Chondrocyte (in vitro differentiated cells): ENCODE results near the gene OSBP. TPM values are rescaled to one million over a fixed set of nuclear protein-coding genes. Genes with fewer than 3 reads are reported as not detected.
"Not testable (repeated sequence)": the region's sequence is repeated elsewhere in the genome, so short reads cannot be mapped to it uniquely, and the experiment has no call there.

ENCODE experiments used
- DNase-seq: peaks from one replicate; pipeline ENCODE4 v3.0.0; 2021; ENCODE audit warnings: mixed read lengths, low spot score
- H3K27ac Mint-ChIP-seq: one replicate; pipeline ENCODE4 v1.8.0; 2021; ENCODE audit warnings: mild to moderate bottlenecking, moderate library complexity, mixed read lengths; ENCODE audit not compliant: unreplicated experiment
- H3K27me3 Mint-ChIP-seq: 2 replicates; pipeline ENCODE4 v1.8.0; 2021; ENCODE audit warnings: low read depth, mixed read lengths
- H3K36me3 Mint-ChIP-seq: 2 replicates; pipeline ENCODE4 v1.8.0; 2021; ENCODE audit warnings: low read depth, mixed read lengths
- H3K4me1 Mint-ChIP-seq: 2 replicates; pipeline ENCODE4 v1.8.0; 2021; ENCODE audit warnings: low read depth, mild to moderate bottlenecking, mixed read lengths
- H3K4me3 Mint-ChIP-seq: one replicate; pipeline ENCODE4 v1.8.0; 2021; ENCODE audit warnings: mild to moderate bottlenecking, moderate library complexity, mixed read lengths; ENCODE audit not compliant: unreplicated experiment
- H3K9me3 Mint-ChIP-seq: 2 replicates; pipeline ENCODE4 v1.8.0; 2021; ENCODE audit warnings: low read depth, mixed read lengths
- total RNA-seq: library from RNA; stranded (reverse); gene quantifications from 3 replicates; pipeline ENCODE4 v1.2.1, GENCODE V29; 2021
- TF ChIP-seq, protein P1 (sequence below): fragments of 200-600 bp; sonication (generic); IDR thresholded peaks from 2 replicates; pipeline ENCODE4 v1.5.0; 2021; ENCODE audit warnings: antibody characterized with exemption, mild to moderate bottlenecking, moderate library complexity

OSBP gene
- total RNA-seq, 1 donor from 2014 or later, result 47.3 TPM

DNA sequence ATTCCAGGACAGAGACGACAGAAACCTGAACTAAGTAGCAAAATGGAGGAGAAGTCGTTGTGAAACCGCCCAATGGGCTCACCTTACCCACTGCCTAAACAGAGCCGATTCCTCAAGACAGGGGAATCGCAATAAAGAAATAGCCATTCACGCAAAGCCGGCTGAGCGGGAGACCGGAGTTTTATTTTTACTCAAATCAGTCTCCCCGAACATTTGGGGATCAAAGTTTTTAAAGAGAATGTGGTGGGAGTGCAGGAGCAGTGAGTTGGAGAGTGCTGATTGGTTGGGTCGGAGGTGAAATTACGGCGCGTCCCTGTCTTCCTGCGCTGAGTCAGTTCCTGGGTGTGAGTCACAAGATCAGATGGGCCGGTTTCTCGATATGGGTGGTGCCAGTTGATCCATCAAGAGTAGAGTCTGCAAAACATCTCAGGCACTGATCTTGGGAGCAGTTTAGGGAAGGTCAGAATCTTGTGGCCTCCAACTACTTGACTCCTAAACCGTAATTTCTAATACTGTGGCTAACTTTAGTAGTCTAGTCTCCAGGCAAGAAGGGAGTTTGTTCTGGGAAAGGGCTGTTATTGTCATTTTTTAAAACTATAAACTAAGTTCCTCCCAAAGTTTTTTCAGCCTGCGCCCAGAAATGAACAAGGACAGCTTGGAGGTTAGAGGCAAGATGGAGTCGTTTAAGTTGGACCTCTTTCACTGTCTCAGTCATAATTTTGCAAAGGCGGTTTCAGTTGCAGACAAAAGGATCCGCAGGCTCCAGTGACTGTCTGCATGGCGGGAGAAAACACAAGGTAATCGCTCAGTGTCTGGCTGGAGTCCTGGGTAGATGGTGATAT, 70.2 kb downstream of the OSBP start:
- DNase-seq, result no peak
- Mint-ChIP-seq H3K27me3 (no peaks in the 10 kb centered on the region), H3K9me3 (no peaks in the 10 kb centered on the region), H3K4me3 (no peak overlapping the region), H3K36me3 (no peaks in the 10 kb centered on the region), H3K4me1 (peaks cover 10% of the 10 kb centered on the region), H3K27ac (no peak overlapping the region)
- TF ChIP-seq, protein P1, sequence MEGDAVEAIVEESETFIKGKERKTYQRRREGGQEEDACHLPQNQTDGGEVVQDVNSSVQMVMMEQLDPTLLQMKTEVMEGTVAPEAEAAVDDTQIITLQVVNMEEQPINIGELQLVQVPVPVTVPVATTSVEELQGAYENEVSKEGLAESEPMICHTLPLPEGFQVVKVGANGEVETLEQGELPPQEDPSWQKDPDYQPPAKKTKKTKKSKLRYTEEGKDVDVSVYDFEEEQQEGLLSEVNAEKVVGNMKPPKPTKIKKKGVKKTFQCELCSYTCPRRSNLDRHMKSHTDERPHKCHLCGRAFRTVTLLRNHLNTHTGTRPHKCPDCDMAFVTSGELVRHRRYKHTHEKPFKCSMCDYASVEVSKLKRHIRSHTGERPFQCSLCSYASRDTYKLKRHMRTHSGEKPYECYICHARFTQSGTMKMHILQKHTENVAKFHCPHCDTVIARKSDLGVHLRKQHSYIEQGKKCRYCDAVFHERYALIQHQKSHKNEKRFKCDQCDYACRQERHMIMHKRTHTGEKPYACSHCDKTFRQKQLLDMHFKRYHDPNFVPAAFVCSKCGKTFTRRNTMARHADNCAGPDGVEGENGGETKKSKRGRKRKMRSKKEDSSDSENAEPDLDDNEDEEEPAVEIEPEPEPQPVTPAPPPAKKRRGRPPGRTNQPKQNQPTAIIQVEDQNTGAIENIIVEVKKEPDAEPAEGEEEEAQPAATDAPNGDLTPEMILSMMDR, result no peak

DNA sequence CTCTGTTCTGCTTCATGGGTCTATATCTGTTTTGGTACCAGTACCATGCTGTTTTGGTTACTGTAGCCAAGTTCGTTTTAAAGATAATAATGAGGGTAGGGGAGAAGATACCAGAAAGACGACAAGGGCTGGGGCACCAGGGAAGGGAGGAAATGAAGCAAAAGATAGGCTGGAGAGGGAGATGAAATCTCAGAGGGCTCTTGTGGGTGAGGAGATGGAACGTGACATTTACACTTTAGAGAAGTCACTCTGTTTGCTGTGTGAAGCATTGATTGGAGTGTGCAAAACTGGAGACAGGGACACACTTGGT, 70.8 kb downstream of the OSBP start:
- H3K36me3 Mint-ChIP-seq, result no peaks in the 10 kb centered on the region
- TF ChIP-seq, protein P1, result no peak

DNA sequence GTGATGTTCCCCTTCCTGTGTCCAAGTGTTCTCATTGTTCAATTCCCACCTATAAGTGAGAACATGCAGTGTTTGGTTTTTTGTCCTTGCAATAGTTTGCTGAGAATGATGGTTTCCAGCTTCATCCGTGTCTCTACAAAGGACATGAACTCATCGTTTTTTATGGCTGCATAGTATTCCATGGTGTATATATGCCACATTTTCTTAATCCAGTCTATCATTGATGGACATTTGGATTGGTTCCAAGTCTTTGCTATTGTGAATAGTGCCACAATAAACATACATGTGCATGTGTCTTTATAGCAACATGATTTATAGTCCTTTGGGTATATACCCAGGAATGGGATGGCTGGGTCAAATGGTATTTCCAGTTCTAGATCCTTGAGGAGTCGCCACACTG, 71.9 kb downstream of the OSBP start:
- DNase-seq, H3K4me1 Mint-ChIP-seq, H3K4me3 Mint-ChIP-seq, H3K36me3 Mint-ChIP-seq, H3K27me3 Mint-ChIP-seq, H3K9me3 Mint-ChIP-seq, H3K27ac Mint-ChIP-seq: not testable (repeated sequence)

More for the DNA sequence above, 70.8 kb downstream of the OSBP start:
- Mint-ChIP-seq H3K4me3 (no peak overlapping the region), H3K27me3 (no peaks in the 10 kb centered on the region), H3K4me1 (peaks cover 10% of the 10 kb centered on the region), H3K27ac (no peak overlapping the region), H3K9me3 (no peaks in the 10 kb centered on the region)
- DNase-seq, result no peak

DNA sequence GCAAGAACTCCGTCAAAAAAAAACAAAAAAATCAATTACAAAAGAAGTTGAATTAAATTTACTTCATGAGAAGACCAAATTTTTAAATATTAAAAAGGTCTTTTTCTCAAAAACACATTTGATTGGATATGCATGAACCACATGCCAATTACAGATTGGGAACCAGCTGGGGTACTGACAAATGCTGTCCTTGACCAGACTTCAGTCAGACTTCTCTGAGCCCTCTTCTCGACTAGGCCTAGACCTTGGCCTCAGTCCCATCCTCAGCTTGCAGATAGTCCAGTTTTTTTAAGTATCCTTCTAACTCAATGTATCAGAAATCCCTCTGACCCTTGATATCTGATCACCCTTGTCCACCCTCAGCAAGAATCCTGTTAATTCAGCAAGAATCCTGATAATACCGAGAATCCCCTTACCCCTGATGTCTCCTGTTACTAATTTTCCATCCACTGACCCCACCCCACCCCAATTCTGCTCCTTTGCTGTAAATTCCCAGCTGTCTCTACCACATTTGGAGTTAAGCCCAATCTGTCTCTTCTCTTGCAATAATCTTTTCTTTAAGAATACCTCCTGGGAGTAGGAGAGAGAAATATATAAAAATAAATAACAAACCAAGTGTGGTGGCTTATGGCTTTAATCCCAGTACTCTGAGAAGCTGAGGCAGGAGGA, 73.3 kb downstream of the OSBP start:
- H3K4me3 Mint-ChIP-seq, result no peak overlapping the region
- no peaks in the 10 kb centered on the region for H3K27me3 Mint-ChIP-seq
- no peaks in the 10 kb centered on the region for H3K9me3 Mint-ChIP-seq
- DNase-seq, result no peak
- no peaks in the 10 kb centered on the region for H3K36me3 Mint-ChIP-seq
- H3K27ac Mint-ChIP-seq, result no peak overlapping the region
- H3K4me1 Mint-ChIP-seq, result peaks cover 8% of the 10 kb centered on the region
- TF ChIP-seq, protein P1, result no peak

DNA sequence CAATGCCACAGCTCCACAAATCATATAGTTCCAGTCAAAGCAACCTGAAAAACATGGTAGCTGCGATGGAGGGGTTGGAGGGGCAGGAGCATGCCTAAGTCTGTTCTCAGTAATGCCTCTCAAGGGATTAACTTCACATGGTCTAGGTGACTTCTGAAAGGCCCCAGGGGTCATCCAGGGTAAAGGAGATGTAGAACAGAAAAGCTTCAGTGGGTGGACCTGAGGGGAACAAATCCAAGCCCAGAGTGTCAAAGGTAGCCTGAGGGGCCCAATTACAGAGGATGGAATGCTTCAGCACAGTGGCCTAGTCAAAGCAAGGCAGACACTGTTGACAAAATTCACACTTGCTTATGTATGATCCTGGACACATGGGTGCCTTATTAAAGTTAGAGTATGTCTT, 80.9 kb downstream of the OSBP start:
- Mint-ChIP-seq H3K4me3 (no peak overlapping the region), H3K36me3 (no peaks in the 10 kb centered on the region), H3K27ac (no peak overlapping the region), H3K9me3 (no peaks in the 10 kb centered on the region), H3K4me1 (peaks cover 13% of the 10 kb centered on the region), H3K27me3 (peaks cover 4% of the 10 kb centered on the region)
- no peak for DNase-seq
- TF ChIP-seq, protein P1, result no peak
